Epithelial cell of esophagus (primary cell): ENCODE measurements around the gene ELMO1.

Source experiments
- DNase-seq: peaks from one replicate; pipeline ENCODE4 v3.0.0; 2010; ENCODE audit warnings: low read depth
- H3K4me3 ChIP-seq: 2 replicates; pipeline ENCODE4 v1.5.1; 2011; ENCODE audit warnings: mild to moderate bottlenecking, low read length, control low read depth
- TF ChIP-seq, protein P1 (sequence below): IDR thresholded peaks from 2 replicates; pipeline ENCODE4 v1.5.1; 2011; ENCODE audit warnings: low read depth, mild to moderate bottlenecking, low read length, control low read depth, inconsistent platforms; ENCODE audit not compliant: insufficient read depth; ENCODE audit errors: missing control alignments

ELMO1 gene

DNA sequence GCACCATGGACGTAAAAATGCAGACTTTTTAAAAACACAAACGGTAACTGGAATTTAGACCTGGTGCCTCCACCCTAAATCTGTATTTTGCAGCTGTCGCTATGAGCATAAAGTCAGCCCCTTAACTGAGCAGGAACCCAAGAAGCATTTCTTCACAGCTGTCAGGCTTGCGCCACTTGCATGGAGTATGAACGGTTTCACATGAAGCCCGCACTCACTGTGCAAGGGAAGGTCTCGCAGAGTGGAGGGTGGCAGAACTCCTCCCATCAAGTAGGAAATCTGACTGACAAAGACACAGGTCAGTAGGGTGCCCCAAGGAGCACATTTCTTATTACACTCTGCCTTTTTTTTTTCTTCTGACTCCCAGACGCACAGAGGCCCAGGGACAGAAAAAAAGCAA lies 58.5 kb downstream of the ELMO1 start:
- no peak overlapping the region for H3K4me3 ChIP-seq
- DNase-seq: no peak
- TF ChIP-seq, protein P1, sequence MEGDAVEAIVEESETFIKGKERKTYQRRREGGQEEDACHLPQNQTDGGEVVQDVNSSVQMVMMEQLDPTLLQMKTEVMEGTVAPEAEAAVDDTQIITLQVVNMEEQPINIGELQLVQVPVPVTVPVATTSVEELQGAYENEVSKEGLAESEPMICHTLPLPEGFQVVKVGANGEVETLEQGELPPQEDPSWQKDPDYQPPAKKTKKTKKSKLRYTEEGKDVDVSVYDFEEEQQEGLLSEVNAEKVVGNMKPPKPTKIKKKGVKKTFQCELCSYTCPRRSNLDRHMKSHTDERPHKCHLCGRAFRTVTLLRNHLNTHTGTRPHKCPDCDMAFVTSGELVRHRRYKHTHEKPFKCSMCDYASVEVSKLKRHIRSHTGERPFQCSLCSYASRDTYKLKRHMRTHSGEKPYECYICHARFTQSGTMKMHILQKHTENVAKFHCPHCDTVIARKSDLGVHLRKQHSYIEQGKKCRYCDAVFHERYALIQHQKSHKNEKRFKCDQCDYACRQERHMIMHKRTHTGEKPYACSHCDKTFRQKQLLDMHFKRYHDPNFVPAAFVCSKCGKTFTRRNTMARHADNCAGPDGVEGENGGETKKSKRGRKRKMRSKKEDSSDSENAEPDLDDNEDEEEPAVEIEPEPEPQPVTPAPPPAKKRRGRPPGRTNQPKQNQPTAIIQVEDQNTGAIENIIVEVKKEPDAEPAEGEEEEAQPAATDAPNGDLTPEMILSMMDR: no peak

DNA sequence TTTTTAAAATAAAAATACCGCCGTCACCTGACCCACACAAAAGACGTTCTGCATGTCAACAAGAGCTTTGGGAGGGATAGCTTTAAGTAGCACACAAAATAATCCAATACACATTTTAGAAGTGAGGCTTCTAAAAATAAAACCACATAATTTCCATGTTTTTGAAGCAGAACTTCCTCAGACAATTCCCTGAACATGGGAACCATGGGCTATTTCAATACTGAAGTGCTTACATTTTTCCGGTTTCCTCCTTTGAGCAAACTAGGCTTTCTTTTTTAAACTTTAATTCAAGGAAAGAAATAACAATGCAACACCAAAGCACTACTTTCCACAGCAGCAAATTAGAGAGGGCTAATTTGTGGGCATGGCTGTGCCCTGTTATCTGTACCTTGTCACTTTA lies 59.9 kb downstream of the ELMO1 start:
- TF ChIP-seq, protein P1: no peak
- no peak overlapping the region for H3K4me3 ChIP-seq
- no peak for DNase-seq

DNA sequence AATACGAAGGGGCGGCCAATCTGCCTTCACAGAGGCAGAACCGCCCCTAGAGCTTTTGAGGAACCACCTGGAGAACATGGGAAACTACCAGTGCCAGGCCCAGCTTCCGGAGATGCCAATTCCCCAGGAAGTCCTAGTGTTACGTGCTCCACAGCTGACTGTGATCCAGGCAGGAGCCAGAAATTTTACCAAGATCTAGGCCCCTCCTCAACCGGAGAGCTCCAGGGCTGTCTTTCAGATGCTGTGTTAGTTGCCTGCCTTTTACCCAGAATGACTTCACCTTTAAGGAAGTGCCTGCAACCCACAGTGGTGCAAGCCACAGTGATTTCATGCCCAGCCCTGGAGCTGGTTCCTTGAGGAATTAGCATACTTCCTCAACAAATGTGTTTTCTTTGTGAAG lies 62.9 kb downstream of the ELMO1 start:
- TF ChIP-seq, protein P1: no peak
- no peak overlapping the region for H3K4me3 ChIP-seq

DNA sequence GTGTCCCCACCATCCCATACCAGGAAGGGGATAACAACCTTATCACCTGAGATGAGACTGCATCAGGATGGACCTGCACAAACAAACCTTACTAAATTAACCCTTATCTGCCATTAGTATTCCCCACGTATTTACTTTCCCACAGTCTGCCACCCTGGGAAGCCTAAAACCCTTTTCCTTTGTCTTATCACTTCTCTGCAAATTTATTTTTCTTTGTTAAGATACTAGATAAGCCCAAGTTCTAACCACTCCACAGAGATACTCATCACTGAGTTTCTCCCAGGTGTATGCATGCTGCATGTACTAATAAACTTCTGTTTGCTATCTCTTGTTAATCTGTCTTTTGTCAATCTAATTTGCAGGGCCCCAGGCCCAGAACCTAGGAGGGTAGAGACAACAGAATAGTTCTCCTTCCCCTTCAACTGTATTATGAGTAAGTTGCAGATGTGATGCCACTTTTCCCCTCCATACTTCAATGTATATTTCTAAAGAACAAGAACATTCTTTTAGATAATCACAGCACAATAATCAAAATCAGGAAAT lies 66.0 kb downstream of the ELMO1 start:
- no peak for DNase-seq
- TF ChIP-seq, protein P1: no peak
- H3K4me3 ChIP-seq: no peak overlapping the region

More for the DNA sequence above, 62.9 kb downstream of the ELMO1 start:
- no peak for DNase-seq

DNA sequence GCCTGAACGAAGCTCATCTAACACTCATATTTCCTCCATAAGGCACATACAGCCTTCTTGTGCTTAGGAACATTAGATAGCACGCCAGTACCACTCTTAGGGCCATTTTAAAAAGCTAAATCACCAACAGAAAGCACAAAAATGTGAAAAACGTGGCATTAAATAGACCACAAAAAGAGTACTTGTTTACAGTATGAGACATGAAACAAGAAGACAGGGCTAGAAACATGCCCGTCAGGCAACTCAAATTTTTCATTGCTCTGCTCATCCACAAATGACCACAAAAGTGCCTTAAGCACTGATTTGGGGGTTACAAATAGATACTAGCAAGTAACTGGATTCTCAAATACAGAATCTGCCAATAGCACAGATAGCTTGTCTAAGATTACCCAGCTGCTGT lies 67.8 kb downstream of the ELMO1 start:
- DNase-seq: no peak
- TF ChIP-seq, protein P1: no peak

DNA sequence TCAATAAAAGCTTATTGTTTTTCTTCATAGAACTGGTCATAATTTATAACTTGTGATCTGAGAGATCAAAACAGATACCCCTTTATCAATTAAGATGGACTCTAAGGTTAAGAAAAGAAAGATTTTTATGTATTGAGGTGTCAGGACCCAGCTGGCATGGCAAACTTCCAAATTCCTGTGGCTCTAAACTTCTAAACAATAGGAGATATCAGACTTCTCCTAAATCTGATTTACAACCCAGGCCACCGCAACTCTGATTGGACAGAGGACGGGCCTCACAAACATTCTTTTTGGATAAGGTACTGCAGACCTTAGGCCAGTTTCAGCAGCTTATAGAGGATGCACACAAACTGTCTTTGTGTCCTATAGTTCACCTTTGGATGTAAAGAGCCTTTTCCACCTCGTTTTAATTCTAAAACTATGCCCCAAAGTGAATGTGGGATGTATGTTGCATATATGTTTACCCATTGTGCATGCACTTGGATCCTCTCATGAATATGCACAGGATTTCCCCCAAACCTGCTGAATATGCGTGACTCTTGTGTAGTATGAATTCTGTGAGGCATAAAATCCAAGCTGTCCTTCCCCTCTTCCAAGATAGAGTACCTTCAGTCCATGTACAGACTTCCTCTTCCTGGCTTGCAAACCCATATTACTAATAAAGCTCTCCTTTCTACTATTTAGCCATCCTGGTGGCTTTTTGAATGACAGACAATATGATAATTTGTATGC lies 69.0 kb downstream of the ELMO1 start:
- no peak for DNase-seq
- TF ChIP-seq, protein P1: no peak
- H3K4me3 ChIP-seq: no peak overlapping the region

More for the DNA sequence above, 67.8 kb downstream of the ELMO1 start:
- no peak overlapping the region for H3K4me3 ChIP-seq

DNA sequence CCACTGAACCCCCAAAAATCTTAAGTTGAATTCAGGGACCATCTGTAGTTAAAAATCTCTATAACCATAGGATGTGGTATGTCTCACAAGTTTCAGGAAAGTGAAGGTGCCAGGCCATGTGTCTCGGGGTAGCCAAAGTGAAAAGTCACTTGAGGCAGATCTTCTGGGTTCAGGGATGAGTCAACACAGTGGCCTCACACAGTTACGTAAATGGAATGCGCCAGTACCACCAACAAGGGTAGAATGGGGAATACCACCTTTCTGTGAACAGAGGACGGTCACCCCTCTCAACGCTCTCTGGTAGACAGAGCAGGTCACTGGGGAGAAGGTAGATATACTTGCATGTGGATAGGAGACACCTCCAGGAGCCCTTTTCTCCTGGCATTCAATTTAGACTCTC lies 71.4 kb downstream of the ELMO1 start:
- TF ChIP-seq, protein P1: no peak
- no peak overlapping the region for H3K4me3 ChIP-seq
- DNase-seq: no peak
